GM23338 (cell line): ENCODE measurements around the gene TFAP2E. TPM values are rescaled to one million over a fixed set of nuclear protein-coding genes. Genes with fewer than 3 reads are reported as not detected.
"Not testable (repeated sequence)": the region's sequence is repeated elsewhere in the genome, so short reads cannot be mapped to it uniquely, and the experiment has no call there.

Experiments
- ATAC-seq: fragments of 200-7000 bp; cut with Tn5 transposase; 3 replicates; pipeline ENCODE4 v1.9.1; 2020
- DNase-seq: peaks from one replicate; pipeline ENCODE4 v3.0.0-alpha.2; 2015; ENCODE audit warnings: low spot score
- H2AFZ ChIP-seq: fragments of 200-600 bp; sonication (generic); 2 replicates; pipeline ENCODE4 v1.8.0; 2016; ENCODE audit warnings: antibody characterized with exemption, mild to moderate bottlenecking, moderate library complexity
- H3F3A ChIP-seq: fragments of 200-600 bp; sonication (generic); replicated peaks from 2 replicates; pipeline ENCODE4 v1.8.0; 2017; ENCODE audit warnings: antibody characterized with exemption, mixed run types, low read depth
- H3K27ac ChIP-seq: fragments of 200-600 bp; sonication (generic); 2 replicates; pipeline ENCODE4 v1.6.1; 2016; ENCODE audit warnings: low read depth
- H3K27me3 ChIP-seq: fragments of 200-600 bp; sonication (generic); 2 replicates; pipeline ENCODE4 v1.8.0; 2016; ENCODE audit warnings: mild to moderate bottlenecking, mixed run types, moderate library complexity; ENCODE audit not compliant: insufficient read depth
- H3K36me3 ChIP-seq: fragments of 200-600 bp; sonication (generic); 2 replicates; pipeline ENCODE4 v1.8.0; 2016; ENCODE audit warnings: mild to moderate bottlenecking; ENCODE audit not compliant: insufficient read depth
- H3K4me1 ChIP-seq: fragments of 200-600 bp; sonication (generic); 2 replicates; pipeline ENCODE4 v1.8.0; 2016; ENCODE audit warnings: mild to moderate bottlenecking, moderate library complexity; ENCODE audit not compliant: insufficient read depth
- H3K4me2 ChIP-seq: fragments of 200-600 bp; sonication (generic); 2 replicates; pipeline ENCODE4 v1.7.1; 2017; ENCODE audit warnings: mixed run types
- H3K4me3 ChIP-seq: fragments of 200-600 bp; sonication (generic); 2 replicates; pipeline ENCODE4 v1.6.1; 2016; ENCODE audit warnings: mixed run types
- H3K79me2 ChIP-seq: fragments of 200-600 bp; sonication (generic); replicated peaks from 2 replicates; pipeline ENCODE4 v1.8.0; 2017; ENCODE audit warnings: mild to moderate bottlenecking; ENCODE audit not compliant: insufficient read depth
- H3K9me2 ChIP-seq: fragments of 200-600 bp; sonication (generic); 2 replicates; pipeline ENCODE4 v1.8.0; 2017; ENCODE audit not compliant: insufficient read depth
- H4K20me1 ChIP-seq: fragments of 200-600 bp; sonication (generic); replicated peaks from 2 replicates; pipeline ENCODE4 v1.8.0; 2017; ENCODE audit warnings: mild to moderate bottlenecking; ENCODE audit not compliant: insufficient read depth
- H3K27ac Mint-ChIP-seq: 2 replicates; pipeline ENCODE4 v1.8.0; 2020; ENCODE audit warnings: inconsistent platforms, mild to moderate bottlenecking, moderate library complexity, mixed read lengths
- H3K27me3 Mint-ChIP-seq: 3 replicates; pipeline ENCODE4 v1.8.0; 2022; ENCODE audit warnings: low read depth, mild to moderate bottlenecking, moderate library complexity, mixed read lengths, inconsistent platforms; ENCODE audit not compliant: insufficient read depth, poor library complexity
- H3K36me3 Mint-ChIP-seq: 3 replicates; pipeline ENCODE4 v1.8.0; 2021; ENCODE audit warnings: low read depth, mild to moderate bottlenecking, inconsistent platforms, moderate library complexity, mixed read lengths
- H3K4me1 Mint-ChIP-seq: 3 replicates; pipeline ENCODE4 v1.8.0; 2020; ENCODE audit warnings: mild to moderate bottlenecking, inconsistent platforms, mixed read lengths
- H3K4me3 Mint-ChIP-seq: 3 replicates; pipeline ENCODE4 v1.8.0; 2021; ENCODE audit warnings: moderate library complexity, mild to moderate bottlenecking, inconsistent platforms, mixed read lengths
- H3K9me3 Mint-ChIP-seq: 3 replicates; pipeline ENCODE4 v1.8.0; 2020; ENCODE audit warnings: moderate library complexity, mild to moderate bottlenecking, inconsistent platforms, mixed read lengths
- CTCF ChIP-seq, 2 experiments: fragments of 200-600 bp in 1 of 2; sonication (generic) in 1 of 2; conservative IDR thresholded peaks; 2 replicates each; pipeline versions ENCODE4 v1.5.1 to v1.6.1; 2016 to 2017; ENCODE audit warnings: antibody characterized with exemption in 2 of 2, low read depth in 2 of 2, mild to moderate bottlenecking in 2 of 2, moderate library complexity in 1 of 2
- ETS1 ChIP-seq: IDR thresholded peaks from 2 replicates; pipeline ENCODE4 v1.6.1; 2016; ENCODE audit warnings: antibody characterized with exemption
- EZH2phosphoT487 ChIP-seq: fragments of 200-600 bp; sonication (generic); IDR thresholded peaks from one replicate; pipeline ENCODE4 v1.8.1; 2018; ENCODE audit warnings: antibody characterized with exemption; ENCODE audit not compliant: unreplicated experiment
- JUNB ChIP-seq: IDR thresholded peaks from one replicate; pipeline ENCODE4 v1.6.1; 2016; ENCODE audit warnings: antibody characterized with exemption; ENCODE audit not compliant: unreplicated experiment
- POLR2AphosphoS5 ChIP-seq: IDR thresholded peaks from 2 replicates; pipeline ENCODE4 v1.6.1; 2016; ENCODE audit warnings: antibody characterized with exemption, low read depth
- STAT1 ChIP-seq: IDR thresholded peaks from one replicate; pipeline ENCODE4 v1.6.1; 2016; ENCODE audit warnings: antibody characterized with exemption; ENCODE audit not compliant: unreplicated experiment
- ZNF114 ChIP-seq: fragments of 250-450 bp; sonication (Bioruptor Pico); IDR thresholded peaks from 2 replicates; pipeline ENCODE4 v1.5.0; 2020; ENCODE audit warnings: mild to moderate bottlenecking, moderate library complexity
- ZNF331 ChIP-seq: fragments of 250-450 bp; sonication (Bioruptor Pico); IDR thresholded peaks from 2 replicates; pipeline ENCODE4 v1.5.0; 2020; ENCODE audit warnings: low read depth, mild to moderate bottlenecking, moderate library complexity
- ZNF462 ChIP-seq: fragments of 250-450 bp; sonication (Bioruptor Pico); IDR thresholded peaks from 2 replicates; pipeline ENCODE4 v1.5.0; 2020; ENCODE audit warnings: mild to moderate bottlenecking, moderate library complexity
- polyA plus RNA-seq: library from polyadenylated mRNA; unstranded; fragments of >200 nt; fragmentation: Nextera tagmentation; extraction: Ambion mirVana; gene quantifications from 2 replicates; pipeline ENCODE4 v1.2.1, GENCODE V29; 2016
- total RNA-seq: library from RNA; depleted of rRNA; stranded (reverse); fragments of >200 nt; shearing (Covaris generic); gene quantifications from 2 replicates; pipeline ENCODE4 v1.2.3, GENCODE V29; 2014
- TF ChIP-seq, protein P1 (sequence below): IDR thresholded peaks from one replicate; pipeline ENCODE4 v1.6.1; 2018; ENCODE audit warnings: antibody characterized with exemption; ENCODE audit not compliant: unreplicated experiment

The TFAP2E gene
- total and polyA plus RNA-seq, 2 experiments from 2014 or later: 0.34 to 1.4 TPM

GRCh38 chr1:35585805-35586204, 12.7 kb downstream of the TFAP2E start:
- not testable (repeated sequence) for H3K79me2 ChIP-seq, H3K9me3 Mint-ChIP-seq, H3K4me2 ChIP-seq, H4K20me1 ChIP-seq, H3K36me3 ChIP-seq, H3K4me3 Mint-ChIP-seq, H3K27me3 Mint-ChIP-seq, H3K4me3 ChIP-seq, H3K27ac ChIP-seq, H3K4me1 ChIP-seq, H3K9me2 ChIP-seq, H3K36me3 Mint-ChIP-seq, H3K27me3 ChIP-seq, H3K4me1 Mint-ChIP-seq, H3K27ac Mint-ChIP-seq, DNase-seq, H2AFZ ChIP-seq, ATAC-seq, H3F3A ChIP-seq

GRCh38 chr1:35586808-35587207, 13.7 kb downstream of the TFAP2E start:
- Histone ChIP-seq H4K20me1 (no peaks in the 10 kb centered on the region), H3K27ac (no peak overlapping the region), H3K9me2 (no peaks in the 10 kb centered on the region), H2AFZ (no peak overlapping the region), H3K4me2 (no peak overlapping the region), H3K79me2 (no peaks in the 10 kb centered on the region), H3K27me3 (no peaks in the 10 kb centered on the region), H3K4me1 (no peaks in the 10 kb centered on the region), H3K36me3 (no peaks in the 10 kb centered on the region), H3F3A (no peaks in the 10 kb centered on the region), H3K4me3 (no peak overlapping the region)
- ATAC-seq: no peak
- H3K27ac Mint-ChIP-seq: no peak overlapping the region
- 0 out of 3 replicates have a peak, but pooled peaks cover 2% of the 10 kb centered on the region for H3K9me3 Mint-ChIP-seq
- peaks cover 7% of the 10 kb centered on the region; the same call in 2 of the 3 replicates for H3K4me1 Mint-ChIP-seq
- peaks cover 8% of the 10 kb centered on the region for H3K27me3 Mint-ChIP-seq
- DNase-seq: no peak
- no peaks in the 10 kb centered on the region for H3K36me3 Mint-ChIP-seq
- no peak overlapping the region for H3K4me3 Mint-ChIP-seq
- TF ChIP-seq CTCF (conservative IDR thresholded peaks at IDR 0.05; ENCODE audit: low read depth in 2 of 2) (no peak), STAT1 (no peak), EZH2phosphoT487 (no peak), JUNB (no peak), POLR2AphosphoS5 (no peak), ZNF114 (CRISPR knock-in tag) (no peak), ZNF462 (CRISPR knock-in tag) (no peak), ETS1 (no peak), ZNF331 (CRISPR knock-in tag) (no peak)
- TF ChIP-seq, protein P1, sequence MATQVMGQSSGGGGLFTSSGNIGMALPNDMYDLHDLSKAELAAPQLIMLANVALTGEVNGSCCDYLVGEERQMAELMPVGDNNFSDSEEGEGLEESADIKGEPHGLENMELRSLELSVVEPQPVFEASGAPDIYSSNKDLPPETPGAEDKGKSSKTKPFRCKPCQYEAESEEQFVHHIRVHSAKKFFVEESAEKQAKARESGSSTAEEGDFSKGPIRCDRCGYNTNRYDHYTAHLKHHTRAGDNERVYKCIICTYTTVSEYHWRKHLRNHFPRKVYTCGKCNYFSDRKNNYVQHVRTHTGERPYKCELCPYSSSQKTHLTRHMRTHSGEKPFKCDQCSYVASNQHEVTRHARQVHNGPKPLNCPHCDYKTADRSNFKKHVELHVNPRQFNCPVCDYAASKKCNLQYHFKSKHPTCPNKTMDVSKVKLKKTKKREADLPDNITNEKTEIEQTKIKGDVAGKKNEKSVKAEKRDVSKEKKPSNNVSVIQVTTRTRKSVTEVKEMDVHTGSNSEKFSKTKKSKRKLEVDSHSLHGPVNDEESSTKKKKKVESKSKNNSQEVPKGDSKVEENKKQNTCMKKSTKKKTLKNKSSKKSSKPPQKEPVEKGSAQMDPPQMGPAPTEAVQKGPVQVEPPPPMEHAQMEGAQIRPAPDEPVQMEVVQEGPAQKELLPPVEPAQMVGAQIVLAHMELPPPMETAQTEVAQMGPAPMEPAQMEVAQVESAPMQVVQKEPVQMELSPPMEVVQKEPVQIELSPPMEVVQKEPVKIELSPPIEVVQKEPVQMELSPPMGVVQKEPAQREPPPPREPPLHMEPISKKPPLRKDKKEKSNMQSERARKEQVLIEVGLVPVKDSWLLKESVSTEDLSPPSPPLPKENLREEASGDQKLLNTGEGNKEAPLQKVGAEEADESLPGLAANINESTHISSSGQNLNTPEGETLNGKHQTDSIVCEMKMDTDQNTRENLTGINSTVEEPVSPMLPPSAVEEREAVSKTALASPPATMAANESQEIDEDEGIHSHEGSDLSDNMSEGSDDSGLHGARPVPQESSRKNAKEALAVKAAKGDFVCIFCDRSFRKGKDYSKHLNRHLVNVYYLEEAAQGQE: no peak
